Body of pancreas (tissue), 4 donors: ENCODE results near the gene NR5A1. TPM values are rescaled to one million over a fixed set of nuclear protein-coding genes. Genes with fewer than 3 reads are reported as not detected.

Experiments used
- ATAC-seq: fragments of 150-250 bp; one replicate; pipeline ENCODE4 v1.9.1; 2016
- DNase-seq, 4 donors: peaks; one replicate each; pipeline ENCODE4 v3.0.0-alpha.2; 2019
- H3K27ac ChIP-seq, 4 donors: fragments of 200-600 bp; sonication (generic); 1 replicate in 3 of 4; 2 replicates in 1 of 4; pipeline versions ENCODE4 v1.5.1 to v1.6.1; 2016 to 2019; ENCODE audit warnings: mild to moderate bottlenecking in 1 of 4, mixed read lengths in 1 of 4, moderate library complexity in 1 of 4
- H3K27me3 ChIP-seq, 2 donors: fragments of 200-600 bp; sonication (generic); one replicate each; pipeline ENCODE4 v1.6.0; 2016; ENCODE audit warnings: mild to moderate bottlenecking in 1 of 2
- H3K36me3 ChIP-seq, 2 donors: fragments of 200-600 bp; sonication (generic); replicated peaks in 1 of 2; 2 replicates each; pipeline ENCODE4 v1.5.1; 2016; ENCODE audit warnings: low read depth in 2 of 2; ENCODE audit not compliant: insufficient read depth in 1 of 2
- H3K4me1 ChIP-seq: fragments of 200-600 bp; sonication (generic); one replicate; pipeline ENCODE4 v1.6.0; 2016
- H3K4me3 ChIP-seq, 2 donors: fragments of 200-600 bp; sonication (generic); 1 replicate in 1 of 2; 2 replicates in 1 of 2; pipeline ENCODE4 v1.5.1; 2016 to 2019
- H3K9me3 ChIP-seq, 3 donors: fragments of 200-600 bp; sonication (generic); 1 replicate in 2 of 3; 2 replicates in 1 of 3; pipeline ENCODE4 v1.5.1; 2016
- CTCF ChIP-seq, 7 experiments: fragments of 450-650 bp in 4 of 7; fragments of 200-600 bp in 3 of 7; sonication (generic) in 3 of 7; IDR thresholded peaks; one replicate each; pipeline ENCODE4 v1.5.1; 2016 to 2019; ENCODE audit warnings: antibody characterized with exemption in 7 of 7
- POLR2A ChIP-seq, 3 donors: fragments of 450-650 bp; IDR thresholded peaks; one replicate each; pipeline ENCODE4 v1.6.1; 2016; ENCODE audit warnings: antibody characterized with exemption in 3 of 3, mild to moderate bottlenecking in 2 of 3
- WGBS, 2 donors: methylation state at CpG; one replicate each; pipeline ENCODE4 v1.1.5; 2017; 5-methylcytosine and 5-hydroxymethylcytosine counted together
- intact Hi-C: fragments of 100-400 bp; cut with DNase I; formaldehyde crosslinking; loops from one replicate; pipeline ENCODE4 v1.15.1; 2023
- total RNA-seq, 2 donors: library from RNA; depleted of rRNA; stranded (reverse); fragments of >200 nt; gene quantifications; one replicate each; pipeline ENCODE4 v1.1.0, GENCODE V29; 2016

NR5A1 gene
- total RNA-seq, 2 donors from 2014 or later = not detected

GRCh38 chr9:124501771-124502320 is 5.4 kb downstream of the NR5A1 start:
- H3K4me3 ChIP-seq = no peak overlapping the region
- no peaks in the 10 kb centered on the region for H3K9me3 ChIP-seq
- 55 to 72% methylated on average over 11 of the region's 11 CpGs for WGBS, 2 donors
- H3K27ac ChIP-seq = no peak overlapping the region
- intact Hi-C loops = no loop called here
- peaks cover 19% of the 10 kb centered on the region for H3K4me1 ChIP-seq
- TF ChIP-seq CTCF (IDR thresholded peaks at IDR 0.05) = no peak
- TF ChIP-seq POLR2A (IDR thresholded peaks at IDR 0.05) = no peak
- no peaks in the 10 kb centered on the region for H3K36me3 ChIP-seq
- DNase-seq = no peak
- ATAC-seq = no peak
- H3K27me3 ChIP-seq = peaks cover 0 to 20% of the 10 kb centered on the region in 2 donors

GRCh38 chr9:124500796-124501611 is 6.2 kb downstream of the NR5A1 start:
- Histone ChIP-seq H3K27me3 (peaks cover 0 to 20% of the 10 kb centered on the region in 2 donors), H3K4me3 (no peak overlapping the region), H3K27ac (no peak overlapping the region), H3K36me3 (no peaks in the 10 kb centered on the region), H3K4me1 (peaks cover 19% of the 10 kb centered on the region), H3K9me3 (no peaks in the 10 kb centered on the region)
- intact Hi-C loops = no loop called here
- ATAC-seq = no peak
- 55 to 65% methylated on average over 5 to 12 of the region's 12 CpGs for WGBS, 2 donors
- DNase-seq = no peak
- TF ChIP-seq POLR2A (IDR thresholded peaks at IDR 0.05) (no peak), CTCF (IDR thresholded peaks at IDR 0.05) (no peak)

- DNase-seq = no peak
- H3K27me3 ChIP-seq = peaks cover 0 to 20% of the 10 kb centered on the region in 2 donors
- H3K27ac ChIP-seq = no peak overlapping the region
- ATAC-seq = no peak
- H3K4me3 ChIP-seq = no peak overlapping the region
- WGBS, 2 donors = 81 to 87% methylated on average over 28 to 34 of the region's 40 CpGs
- no peaks in the 10 kb centered on the region for H3K9me3 ChIP-seq
- TF ChIP-seq POLR2A (IDR thresholded peaks at IDR 0.05) = no peak
- TF ChIP-seq CTCF (IDR thresholded peaks at IDR 0.05) = no peak
- no peaks in the 10 kb centered on the region for H3K36me3 ChIP-seq
- H3K4me1 ChIP-seq = peaks cover 19% of the 10 kb centered on the region
- intact Hi-C loops = no loop called here
These were observed 7.0 kb downstream of the NR5A1 start for GRCh38 chr9:124500028-124500795.

- Histone ChIP-seq H3K4me1 (peaks cover 13% of the 10 kb centered on the region), H3K27ac (no peak overlapping the region), H3K36me3 (no peaks in the 10 kb centered on the region), H3K27me3 (peaks cover 0 to 18% of the 10 kb centered on the region in 2 donors), H3K4me3 (no peak overlapping the region), H3K9me3 (no peaks in the 10 kb centered on the region)
- ATAC-seq = no peak
- TF ChIP-seq POLR2A (IDR thresholded peaks at IDR 0.05) (no peak), CTCF (IDR thresholded peaks at IDR 0.05) (no peak)
- intact Hi-C loops = no loop called here
- no peak for DNase-seq
- 70 to 85% methylated on average over 3 of the region's 3 CpGs for WGBS, 2 donors
These were observed 8.0 kb downstream of the NR5A1 start for GRCh38 chr9:124499216-124499615.
